ENCODE data around the gene DOCK10.

DOCK10 gene

GRCh38 chr2:225042800-225043167 lies 516 bp upstream of the DOCK10 start:
- DNase-seq (ENCODE audit: low read depth), result no peak
- no peak for TF ChIP-seq CTCF (IDR thresholded peaks at IDR 0.05; ENCODE audit: low read depth, low read length, missing control alignments)
- H3K4me3 ChIP-seq (ENCODE audit: low read depth, low read length), result peak overlapping the region; percentile 64

DNA sequence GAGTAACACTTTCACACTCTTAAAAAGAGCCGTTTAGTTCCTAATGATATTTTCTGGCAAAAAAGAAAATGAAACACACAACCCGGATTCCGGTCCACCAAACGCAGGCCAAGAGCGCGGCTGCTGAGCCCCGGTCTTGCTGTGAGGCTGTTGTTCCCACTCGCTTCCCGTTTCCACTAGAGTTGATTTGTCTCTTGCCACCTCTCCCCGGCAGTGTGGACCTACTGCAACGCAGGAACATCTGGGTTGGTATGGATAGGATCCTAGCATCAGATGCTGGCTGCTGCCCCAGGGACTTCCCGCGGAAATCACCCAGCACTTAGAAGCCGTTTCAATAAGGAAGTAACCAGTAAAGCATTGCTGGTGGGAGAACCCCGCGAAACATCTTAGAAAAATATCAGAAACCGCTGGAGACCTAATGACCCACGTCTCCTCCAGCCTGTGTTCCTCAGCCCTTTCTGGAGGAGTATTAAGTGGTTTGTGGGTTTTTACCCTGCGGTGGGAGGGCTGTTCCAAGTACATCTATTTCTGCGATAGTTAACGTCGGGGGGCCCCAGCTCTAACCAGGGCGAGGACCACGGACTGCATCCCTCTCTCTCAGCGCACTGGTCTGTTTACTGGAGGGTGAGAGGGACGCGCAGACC lies 939 bp downstream of the DOCK10 start:
- TF ChIP-seq CTCF (IDR thresholded peaks at IDR 0.05; ENCODE audit: low read depth, low read length, missing control alignments), result no peak
- H3K4me3 ChIP-seq (ENCODE audit: low read depth, low read length), result peak overlapping the region; percentile 64
- peak; percentile 76 for DNase-seq (ENCODE audit: low read depth)

- no peak for DNase-seq (ENCODE audit: low read depth)
- H3K4me3 ChIP-seq (ENCODE audit: low read depth, low read length), result peak overlapping the region; percentile 64
- no peak for TF ChIP-seq CTCF (IDR thresholded peaks at IDR 0.05; ENCODE audit: low read depth, low read length, missing control alignments)
Observed at GRCh38 chr2:225040856-225041206, 1.4 kb downstream of the DOCK10 start.

DNA sequence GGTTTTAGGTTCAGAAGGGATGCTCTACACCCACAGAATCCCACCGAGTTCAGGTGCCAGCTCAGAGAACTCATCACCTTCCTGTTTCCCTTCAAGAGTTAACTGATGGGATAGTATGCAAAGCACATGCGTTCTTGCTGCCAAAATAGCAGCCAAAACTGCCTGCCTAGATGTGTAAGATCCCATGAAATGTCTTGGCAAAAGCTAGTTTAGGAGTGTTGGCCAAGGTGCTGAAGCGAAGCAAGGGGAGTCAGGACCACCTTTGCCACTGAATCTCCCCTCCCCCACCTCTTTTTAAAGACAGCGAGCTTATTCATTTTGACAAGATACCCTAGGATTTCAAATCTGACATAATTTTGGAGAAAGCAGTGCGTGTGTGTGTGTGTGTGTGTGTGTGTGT lies 2.1 kb downstream of the DOCK10 start:
- peak overlapping the region; percentile 64 for H3K4me3 ChIP-seq (ENCODE audit: low read depth, low read length)
- no peak for DNase-seq (ENCODE audit: low read depth)
- TF ChIP-seq CTCF (IDR thresholded peaks at IDR 0.05; ENCODE audit: low read depth, low read length, missing control alignments), result no peak

- no peak for DNase-seq (ENCODE audit: low read depth)
- H3K4me3 ChIP-seq (ENCODE audit: low read depth, low read length), result peak overlapping the region; percentile 52
- no peak for TF ChIP-seq CTCF (IDR thresholded peaks at IDR 0.05; ENCODE audit: low read depth, low read length, missing control alignments)
Observed at GRCh38 chr2:225038231-225038523, 4.1 kb downstream of the DOCK10 start.

GRCh38 chr2:225037415-225038230 lies 4.6 kb downstream of the DOCK10 start:
- H3K4me3 ChIP-seq (ENCODE audit: low read depth, low read length), result peak overlapping the region; percentile 52
- no peak for TF ChIP-seq CTCF (IDR thresholded peaks at IDR 0.05; ENCODE audit: low read depth, low read length, missing control alignments)
- no peak for DNase-seq (ENCODE audit: low read depth)

GRCh38 chr2:225036431-225036830 lies 5.8 kb downstream of the DOCK10 start:
- H3K4me3 ChIP-seq (ENCODE audit: low read depth, low read length), result no peak overlapping the region
- no peak for TF ChIP-seq CTCF (IDR thresholded peaks at IDR 0.05; ENCODE audit: low read depth, low read length, missing control alignments)
- DNase-seq (ENCODE audit: low read depth), result no peak

Data from GM12864 (cell line).